ENCODE results near the gene MRFAP1. TPM values are rescaled to one million over a fixed set of nuclear protein-coding genes. Genes with fewer than 3 reads are reported as not detected.
A peak's percentile ranks its signal among the peaks of the same experiment; 100 is the strongest.

Gene MRFAP1
- total RNA-seq, 1 donor: 142 TPM

- H3K4me3 ChIP-seq (ENCODE audit: low read depth, low read length): no peak overlapping the region
- DNase-seq (ENCODE audit: low read depth): no peak
- TF ChIP-seq CTCF (IDR thresholded peaks at IDR 0.05; ENCODE audit: insufficient read depth, low read length): no peak
These were observed 17.0 kb downstream of the MRFAP1 start for GRCh38 chr4:6657242-6658208.

GRCh38 chr4:6658209-6658595 lies 17.7 kb downstream of the MRFAP1 start:
- TF ChIP-seq CTCF (IDR thresholded peaks at IDR 0.05; ENCODE audit: insufficient read depth, low read length): no peak
- H3K4me3 ChIP-seq (ENCODE audit: low read depth, low read length): no peak overlapping the region
- DNase-seq (ENCODE audit: low read depth): no peak

- peak overlapping the region; percentile 35 for H3K4me3 ChIP-seq (ENCODE audit: low read depth, low read length)
- no peak for DNase-seq (ENCODE audit: low read depth)
- no peak for TF ChIP-seq CTCF (IDR thresholded peaks at IDR 0.05; ENCODE audit: insufficient read depth, low read length)
These were observed 18.2 kb downstream of the MRFAP1 start for GRCh38 chr4:6658597-6659075.

GRCh38 chr4:6659897-6660296 lies 19.4 kb downstream of the MRFAP1 start:
- TF ChIP-seq CTCF (IDR thresholded peaks at IDR 0.05; ENCODE audit: insufficient read depth, low read length): no peak
- DNase-seq (ENCODE audit: low read depth): no peak
- H3K4me3 ChIP-seq (ENCODE audit: low read depth, low read length): no peak overlapping the region

- H3K4me3 ChIP-seq (ENCODE audit: low read depth, low read length): no peak overlapping the region
- TF ChIP-seq CTCF (IDR thresholded peaks at IDR 0.05; ENCODE audit: insufficient read depth, low read length): no peak
- no peak for DNase-seq (ENCODE audit: low read depth)
These were observed 19.9 kb downstream of the MRFAP1 start for GRCh38 chr4:6660430-6660829.

GRCh38 chr4:6662591-6662990 lies 22.1 kb downstream of the MRFAP1 start:
- TF ChIP-seq CTCF (IDR thresholded peaks at IDR 0.05; ENCODE audit: insufficient read depth, low read length): no peak
- H3K4me3 ChIP-seq (ENCODE audit: low read depth, low read length): no peak overlapping the region
- no peak for DNase-seq (ENCODE audit: low read depth)
